Inflammatory macrophage treated with lipopolysaccharide for 1 hour (primary cell): ENCODE results near the gene IL16.
A peak's percentile ranks its signal among the peaks of the same experiment; 100 is the strongest.

Experiments used
- DNase-seq, 2 donors: peaks; one replicate each; pipeline ENCODE4 v3.0.0-alpha.2; 2020 to 2022

Gene IL16

DNA sequence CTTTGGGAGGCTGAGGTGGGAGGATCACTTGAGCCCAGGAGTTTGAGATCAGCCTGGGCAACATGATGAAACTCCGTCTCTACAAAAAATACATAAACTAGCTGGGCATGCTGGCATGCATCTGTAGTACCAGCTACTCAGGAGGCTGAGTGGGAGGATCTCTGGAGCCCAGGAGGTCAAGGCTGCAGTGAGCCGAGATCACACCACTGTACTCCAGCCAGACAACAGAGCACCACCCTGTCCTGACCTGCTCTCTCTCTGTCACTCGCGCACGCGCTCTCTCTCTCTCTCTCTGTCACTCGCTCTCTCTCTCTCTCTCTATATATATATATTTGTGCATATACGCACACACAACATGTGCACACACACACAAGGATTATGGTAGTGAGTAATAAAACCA is 61.8 kb downstream of the IL16 start:
- no peak for DNase-seq

DNA sequence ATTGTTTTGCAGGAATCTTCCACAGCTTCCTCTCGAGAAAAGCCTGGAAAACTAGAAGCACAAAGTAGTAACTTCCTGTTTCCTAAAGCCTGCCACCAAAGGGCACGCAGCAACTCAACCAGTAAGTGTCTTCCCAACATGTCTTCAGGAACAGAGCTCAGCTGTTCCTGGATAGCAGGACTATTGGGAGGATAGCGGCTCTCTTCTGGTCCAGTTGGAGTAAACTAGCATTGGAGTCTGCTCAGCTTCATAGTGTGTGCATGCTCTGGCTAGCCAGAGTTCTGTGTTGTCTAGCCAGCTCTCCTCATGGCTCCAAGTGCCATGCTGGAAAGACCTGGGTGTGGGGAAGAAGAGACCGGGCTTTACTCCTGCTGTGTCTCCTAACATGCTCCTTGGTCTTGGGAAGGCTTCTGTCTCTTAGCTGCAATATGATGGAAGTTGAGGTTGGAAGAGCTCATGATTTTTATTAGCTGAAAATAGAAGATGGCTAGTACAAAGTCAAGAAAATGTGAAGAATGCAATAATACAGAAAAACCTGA is 63.1 kb downstream of the IL16 start:
- DNase-seq = no peak

DNA sequence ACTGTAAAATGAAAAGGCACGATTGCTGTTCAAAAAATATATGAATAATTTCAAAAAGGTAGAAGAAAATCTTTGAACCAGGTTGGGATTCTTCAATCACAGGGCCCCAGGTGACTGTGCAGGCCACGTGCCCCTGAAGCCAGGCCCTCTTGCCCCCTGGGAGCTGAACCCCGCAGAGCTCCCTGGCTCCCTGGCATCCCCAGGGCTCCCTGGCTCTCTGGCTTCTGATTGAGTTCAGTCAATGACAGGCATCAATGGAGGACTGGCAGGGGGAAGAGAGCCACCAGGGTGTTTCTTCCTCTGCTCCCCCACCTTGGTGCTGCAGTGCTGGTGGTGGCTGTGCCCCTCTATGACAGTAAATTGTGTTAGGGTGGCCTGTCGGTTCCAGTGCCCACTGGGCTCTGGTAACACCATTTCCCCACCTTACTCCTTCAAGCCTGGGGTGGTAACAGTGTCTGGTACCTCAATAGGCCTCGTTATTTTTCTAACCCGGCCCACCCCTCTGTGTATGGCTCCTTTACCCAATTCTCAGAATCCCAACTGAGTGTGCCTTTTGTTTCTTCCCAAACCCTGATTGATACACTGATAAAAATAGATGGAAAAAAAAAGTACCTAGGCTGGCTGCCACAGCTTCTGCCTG is 64.6 kb downstream of the IL16 start:
- no peak for DNase-seq

DNA sequence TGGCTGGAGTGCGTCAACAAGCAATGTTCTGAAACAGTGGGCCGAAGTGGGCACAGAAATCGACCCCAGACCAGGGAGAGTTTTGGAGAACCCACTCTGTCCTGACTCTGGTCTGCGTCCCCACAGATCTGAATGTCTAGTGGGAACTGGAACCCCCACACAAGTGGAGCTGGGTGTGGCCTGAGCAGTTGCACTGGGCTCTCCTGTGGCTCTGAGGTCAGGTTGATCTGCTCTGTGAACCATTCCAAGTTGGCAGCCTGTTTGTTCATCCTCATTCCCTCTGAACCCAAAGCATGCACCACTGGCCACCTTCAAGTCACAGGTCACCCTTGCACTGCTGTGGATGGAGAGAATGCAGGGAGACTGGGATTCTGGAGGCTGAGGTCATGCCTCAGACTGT is 66.8 kb downstream of the IL16 start:
- no peak for DNase-seq

DNA sequence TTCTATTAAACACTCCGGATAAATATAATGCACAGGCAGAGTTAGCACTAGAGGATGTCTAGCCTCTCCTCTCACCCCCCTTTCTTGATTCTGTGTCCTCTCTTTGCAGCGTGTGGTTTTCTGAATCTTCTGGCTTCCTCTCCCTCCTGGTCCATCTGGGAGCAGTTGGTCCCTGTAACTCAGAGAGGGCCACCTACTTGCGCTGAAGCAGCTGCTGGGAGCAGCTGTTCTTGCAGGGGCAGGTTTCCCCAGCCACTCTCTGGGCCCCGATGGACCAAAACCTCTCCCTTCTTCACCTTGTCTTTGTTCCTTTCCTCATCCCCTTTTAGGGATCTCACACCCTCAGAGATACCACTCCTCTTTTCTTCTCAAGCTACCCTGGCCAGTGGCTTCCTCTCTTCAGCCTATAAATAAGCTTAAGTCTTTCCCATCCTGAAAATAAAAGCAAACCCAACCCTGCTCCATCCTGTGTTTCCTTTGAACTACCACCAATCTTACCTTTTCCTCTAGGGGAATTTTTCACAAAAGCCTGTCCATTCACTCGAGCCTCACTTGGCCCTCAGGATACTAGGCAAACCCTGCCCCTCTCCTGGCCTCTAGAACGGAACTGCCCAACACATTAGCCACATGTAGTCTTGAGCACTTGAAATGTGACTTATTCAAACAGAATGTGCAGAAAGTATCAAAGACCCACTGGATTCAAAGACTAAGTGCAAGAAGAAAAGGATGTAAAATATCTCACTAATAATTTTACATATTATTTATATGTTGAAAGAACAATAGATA is 67.6 kb downstream of the IL16 start:
- DNase-seq = no peak

DNA sequence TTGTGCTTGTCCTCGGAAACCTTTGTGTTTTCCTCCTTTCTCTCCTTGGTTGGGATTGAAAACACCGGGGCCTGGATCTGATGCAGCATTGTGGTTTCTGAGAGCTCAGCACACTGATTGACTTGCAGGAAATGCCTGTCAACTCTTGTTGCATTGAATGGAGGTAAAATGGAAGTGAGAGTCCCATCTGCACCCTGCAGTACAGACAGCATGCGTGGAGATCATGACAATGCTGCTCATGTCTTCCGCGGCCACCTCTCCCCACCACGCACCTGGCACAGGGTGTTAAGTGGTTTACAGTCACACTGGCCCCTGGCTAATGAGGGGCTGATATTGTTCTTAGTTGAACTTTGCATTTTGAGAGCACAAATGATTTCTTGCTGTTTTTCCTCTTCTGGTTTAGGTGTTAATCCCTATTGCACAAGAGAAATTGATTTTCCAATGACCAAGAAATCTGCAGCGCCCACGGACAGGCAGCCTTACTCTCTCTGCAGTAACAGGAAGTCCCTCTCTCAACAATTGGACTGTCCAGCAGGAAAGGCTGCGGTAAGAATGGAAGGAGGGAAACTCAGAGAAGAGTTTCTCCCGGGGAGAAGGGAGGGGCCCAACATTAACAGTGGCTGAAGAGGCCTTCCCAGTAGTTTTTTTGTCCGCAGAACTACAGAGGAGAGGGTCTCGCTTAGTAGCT is 68.7 kb downstream of the IL16 start:
- DNase-seq = peak; percentile 25 to 31

DNA sequence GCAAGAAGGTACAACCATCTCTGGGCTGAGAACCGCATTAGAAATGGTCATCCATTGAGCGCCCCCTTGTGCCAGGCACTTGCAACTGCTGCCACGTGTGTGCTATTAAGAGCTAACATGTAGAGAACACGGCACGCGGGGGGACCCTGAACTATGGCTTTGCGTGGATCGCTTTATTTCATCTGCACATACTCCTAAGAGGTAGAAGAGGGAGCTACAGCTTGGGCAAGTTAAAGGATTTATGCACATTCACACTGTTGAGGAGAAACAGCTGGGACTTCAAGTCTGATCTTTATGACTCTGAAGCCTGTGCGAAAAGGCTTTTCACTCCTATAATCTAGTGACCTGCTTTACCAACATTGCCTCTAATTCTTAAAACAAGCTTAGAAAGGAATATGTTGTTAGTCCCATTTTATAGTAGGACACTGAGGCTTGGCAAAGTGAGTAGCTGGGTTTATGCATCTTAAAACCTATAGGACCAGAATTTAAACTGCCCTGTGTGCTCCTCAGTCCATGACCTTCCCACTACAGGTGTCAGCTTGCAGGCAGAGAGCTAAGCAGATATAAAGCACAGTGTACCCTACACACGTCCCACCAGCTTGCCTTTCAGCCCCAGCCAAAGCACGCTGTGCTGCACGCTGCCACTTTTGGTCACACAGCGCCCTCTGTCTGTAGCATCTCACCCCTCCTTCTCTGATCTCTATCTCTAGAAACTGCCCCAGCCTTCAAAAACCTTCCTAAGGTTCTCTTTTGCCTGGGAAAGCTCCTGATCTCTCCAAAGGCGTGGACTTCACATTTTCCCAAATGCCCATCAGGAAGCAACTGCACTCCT is 69.5 kb downstream of the IL16 start:
- DNase-seq = peak; percentile 64 to 93

DNA sequence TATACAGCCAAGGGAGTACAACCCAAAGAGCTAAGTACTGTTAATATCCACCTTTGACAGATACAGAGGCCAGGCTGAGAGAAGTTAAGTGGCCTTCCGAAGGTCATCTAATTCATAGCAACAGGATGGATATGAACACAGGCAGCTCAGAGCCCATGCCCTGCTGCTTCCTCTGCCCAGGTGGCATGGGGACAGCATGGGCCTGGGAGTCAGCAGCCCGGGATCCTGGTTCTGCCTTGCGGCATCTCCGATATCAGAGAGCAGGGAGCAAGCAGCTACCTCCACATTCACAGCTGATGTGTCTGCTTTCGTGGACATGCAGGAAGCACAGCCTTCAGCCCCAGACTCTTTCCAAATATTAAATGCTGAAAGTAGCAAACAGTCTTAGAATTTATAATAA is 71.7 kb downstream of the IL16 start:
- no peak for DNase-seq

DNA sequence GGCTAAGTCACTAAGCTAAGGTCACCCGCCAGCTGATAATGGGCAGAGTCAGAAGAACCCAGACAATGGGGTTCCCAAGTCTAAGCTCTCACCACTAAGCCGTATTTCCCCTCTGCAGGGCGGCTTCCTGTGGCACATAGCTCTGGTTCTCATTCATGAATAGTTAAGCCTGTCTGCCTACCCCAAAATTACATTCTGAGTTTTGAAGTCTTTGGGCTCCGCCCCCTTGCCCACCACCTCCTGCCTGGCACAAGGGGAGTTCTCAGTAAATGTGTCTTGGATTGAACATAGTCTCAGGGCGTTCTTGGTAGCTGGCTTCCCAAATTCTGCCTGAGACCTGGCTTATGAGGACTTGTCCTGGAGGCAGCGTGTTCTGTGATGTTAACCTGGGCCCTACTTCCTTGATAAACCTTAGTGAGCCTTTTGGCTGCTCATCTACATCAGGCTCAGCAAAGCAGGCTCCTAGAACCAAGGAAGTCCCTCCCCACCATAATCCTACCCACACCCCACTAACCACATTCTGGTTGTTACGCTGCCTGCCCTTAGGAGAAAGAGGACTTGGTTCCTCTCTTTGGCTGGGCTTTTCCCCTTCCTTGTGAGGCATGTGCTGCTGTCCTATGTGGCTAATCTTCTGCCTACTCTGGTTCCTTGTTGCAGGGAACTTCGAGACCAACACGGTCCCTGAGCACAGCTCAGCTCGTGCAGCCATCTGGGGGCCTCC is 72.4 kb downstream of the IL16 start:
- DNase-seq = peak; percentile 81 to 88

DNA sequence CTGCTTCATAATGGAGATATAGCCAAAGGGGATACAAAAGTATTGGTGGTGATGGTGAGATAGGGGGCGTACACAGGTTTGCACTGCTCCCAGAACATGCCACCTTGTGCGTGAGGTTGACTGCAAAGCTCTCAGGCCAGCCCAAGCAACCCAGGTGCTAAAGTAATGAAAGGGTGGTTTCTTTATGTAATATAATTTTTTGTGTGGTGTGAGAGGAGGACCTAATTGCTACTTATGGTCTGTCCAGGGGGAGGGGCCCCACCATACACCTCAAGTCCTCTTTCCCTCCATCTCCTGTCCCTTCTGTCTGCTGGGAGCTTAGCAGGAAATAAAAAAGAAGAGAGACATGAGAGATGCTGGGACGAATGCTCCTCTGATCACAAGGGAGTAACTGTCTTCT is 73.5 kb downstream of the IL16 start:
- no peak for DNase-seq

DNA sequence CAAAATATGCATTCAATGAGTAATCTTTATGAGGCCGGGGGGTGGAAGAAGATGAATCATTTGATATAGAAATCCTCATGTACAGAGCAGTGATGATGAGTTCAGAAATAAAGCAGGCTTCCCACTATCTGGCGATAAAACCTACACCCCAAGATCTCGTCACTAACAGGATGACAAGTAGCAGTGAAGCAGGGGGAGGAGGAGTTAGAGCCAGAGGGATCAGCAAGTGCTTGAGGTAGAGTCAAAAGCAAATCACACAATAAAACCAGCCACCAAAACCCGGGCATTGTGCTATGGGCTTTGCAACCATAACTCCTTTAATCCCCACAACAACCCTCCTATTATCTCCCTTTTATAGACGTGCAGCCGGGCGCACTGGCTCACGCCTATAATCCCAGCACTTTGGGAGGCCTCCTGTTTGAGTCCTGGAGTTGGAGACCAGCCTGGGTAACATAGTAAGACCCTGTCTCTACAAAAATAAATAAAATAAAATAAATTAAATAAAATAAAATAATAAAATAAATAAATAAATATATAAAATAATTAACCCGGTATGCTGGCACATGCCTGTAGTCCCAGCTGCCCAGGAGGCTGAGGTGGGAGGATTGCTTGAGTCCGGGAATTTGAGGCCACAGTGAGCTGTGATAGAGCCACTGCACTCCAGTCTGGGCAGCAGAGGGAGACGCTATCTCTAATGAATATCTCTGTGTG is 74.3 kb downstream of the IL16 start:
- DNase-seq = no peak

DNA sequence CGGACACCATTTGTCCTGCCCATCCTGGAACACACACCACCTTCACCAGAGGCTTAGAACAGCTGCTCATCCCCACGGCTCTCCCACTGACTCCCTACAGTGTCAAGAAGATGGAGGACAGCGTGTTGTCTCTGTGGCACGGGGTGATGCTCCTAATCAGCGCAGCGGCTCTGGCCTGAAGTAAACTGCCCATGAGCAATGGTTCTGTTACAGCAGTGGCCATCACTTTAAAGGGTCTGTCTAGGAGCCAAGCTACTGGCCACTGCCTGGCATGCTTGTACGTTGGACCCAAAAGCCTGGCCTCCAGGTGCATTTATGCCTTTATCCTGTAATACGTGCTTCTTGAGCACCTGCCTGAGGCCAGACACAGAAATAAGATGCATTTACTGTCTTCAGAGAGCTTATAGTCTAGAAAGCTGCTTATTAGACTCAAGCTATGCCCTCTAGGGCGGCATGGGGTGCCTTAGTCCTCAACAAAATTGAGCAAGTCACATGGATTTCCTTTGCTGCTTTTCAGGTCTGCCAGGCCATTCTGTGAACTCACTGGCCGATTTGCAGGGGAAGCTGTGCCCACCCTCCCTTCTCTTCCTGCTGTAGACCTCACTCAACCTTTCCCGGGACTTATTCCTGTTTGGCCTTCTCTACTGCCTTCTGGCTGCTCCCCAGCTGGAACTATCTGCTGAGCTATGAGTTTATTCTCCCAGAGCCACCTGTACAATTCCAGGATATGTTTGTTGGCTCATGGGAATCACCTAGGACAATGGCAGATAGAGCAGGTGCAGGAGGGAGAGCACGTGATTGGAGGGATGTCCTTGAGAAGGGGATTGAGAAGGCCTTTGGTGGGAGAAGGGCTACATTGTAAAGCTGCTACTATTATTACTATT is 75.3 kb downstream of the IL16 start:
- DNase-seq = no peak

DNA sequence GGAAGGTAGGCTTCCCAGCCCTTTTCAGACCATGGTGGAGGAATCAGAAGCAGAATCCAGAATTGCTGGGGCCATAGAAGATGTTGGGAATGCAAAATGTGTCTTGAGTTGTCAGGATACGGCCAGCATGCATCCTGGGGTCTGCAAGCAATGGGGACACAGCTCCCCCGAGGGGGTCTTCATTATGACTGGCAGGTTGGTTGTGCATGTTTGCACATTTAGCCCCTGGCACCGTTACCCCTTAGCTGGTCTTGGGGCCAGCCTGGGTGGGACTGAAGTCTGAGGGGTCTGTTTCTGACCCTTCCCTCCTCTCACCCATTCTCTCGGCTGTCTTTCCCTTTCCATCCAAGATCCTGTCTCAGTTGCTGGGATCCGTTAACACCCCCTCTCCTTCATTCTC is 76.5 kb downstream of the IL16 start:
- no peak for DNase-seq

DNA sequence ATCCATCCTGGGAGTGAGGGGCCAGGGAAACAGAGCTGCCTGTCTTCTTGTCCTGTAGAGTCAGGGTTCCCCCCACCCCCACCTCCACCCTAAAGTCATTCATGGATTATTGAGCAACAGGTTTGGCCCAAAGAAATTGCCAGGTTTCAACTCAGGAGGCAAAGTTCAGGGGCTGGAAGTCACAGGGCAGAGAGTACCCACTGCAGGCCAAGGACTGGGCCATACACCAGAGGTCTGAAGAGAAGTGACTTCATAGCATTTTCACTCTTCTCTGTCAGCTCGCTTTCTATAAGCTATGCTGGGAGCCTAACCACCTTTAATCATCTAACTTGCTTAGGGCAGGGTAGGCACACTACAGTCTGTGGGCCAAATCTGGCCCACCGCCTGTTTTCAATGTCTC is 77.2 kb downstream of the IL16 start:
- DNase-seq = no peak

DNA sequence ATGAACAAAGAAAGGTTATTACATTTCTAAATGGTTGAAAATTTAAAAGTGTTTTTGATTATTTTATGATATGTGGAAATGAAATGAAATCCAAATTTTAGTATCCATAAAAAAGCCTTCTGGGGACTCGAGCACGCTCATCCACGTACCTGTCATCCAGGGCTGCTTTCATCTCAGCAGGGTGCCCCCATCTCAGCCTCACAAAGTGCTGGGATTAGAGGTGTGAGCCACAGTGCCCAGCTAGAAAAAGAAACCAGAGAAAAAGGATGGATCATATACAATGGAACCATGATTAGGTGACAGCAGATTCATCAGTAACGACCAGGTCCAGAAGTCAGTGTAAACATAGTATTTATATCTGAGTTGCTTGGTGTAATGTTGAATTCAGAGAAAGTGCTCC is 77.6 kb downstream of the IL16 start:
- DNase-seq = no peak

DNA sequence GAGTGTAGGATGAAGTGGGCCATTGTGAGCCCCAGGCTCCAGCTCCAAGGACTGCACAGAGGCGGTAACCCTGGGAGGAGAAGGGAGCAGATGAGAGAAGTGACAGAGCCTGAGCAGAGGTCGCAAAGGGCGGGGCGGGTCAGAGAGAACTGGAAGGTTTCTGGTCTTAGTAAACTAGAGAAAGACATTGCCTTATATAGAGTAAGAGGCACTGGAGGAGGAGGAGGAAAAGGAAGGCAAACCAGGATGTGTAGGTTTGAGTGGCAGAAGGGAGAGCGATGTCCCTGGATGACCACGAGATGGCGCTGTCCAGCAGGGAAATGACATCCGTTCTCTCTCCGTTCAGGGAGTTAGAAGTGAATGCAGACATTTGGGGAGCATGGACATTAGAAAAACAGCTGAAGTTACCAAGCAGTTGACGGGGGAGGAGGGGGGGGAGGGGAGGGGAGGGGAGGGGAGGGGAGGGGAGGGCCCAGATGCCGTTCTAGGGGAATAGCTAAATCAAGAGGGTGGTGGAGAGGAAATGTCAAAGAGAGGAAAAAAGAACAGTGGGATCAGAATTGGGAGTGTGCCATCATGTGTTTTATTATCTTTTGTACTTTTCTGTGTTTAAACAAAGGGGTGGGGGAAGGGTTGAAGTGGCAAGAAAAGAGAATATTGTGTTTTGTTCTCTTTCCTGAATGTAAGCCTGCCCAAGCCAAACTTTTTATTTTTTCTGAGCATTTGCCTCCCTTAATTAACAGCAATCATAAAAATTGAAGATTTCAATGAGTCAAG is 78.4 kb downstream of the IL16 start:
- peak; percentile 85 to 95 for DNase-seq

DNA sequence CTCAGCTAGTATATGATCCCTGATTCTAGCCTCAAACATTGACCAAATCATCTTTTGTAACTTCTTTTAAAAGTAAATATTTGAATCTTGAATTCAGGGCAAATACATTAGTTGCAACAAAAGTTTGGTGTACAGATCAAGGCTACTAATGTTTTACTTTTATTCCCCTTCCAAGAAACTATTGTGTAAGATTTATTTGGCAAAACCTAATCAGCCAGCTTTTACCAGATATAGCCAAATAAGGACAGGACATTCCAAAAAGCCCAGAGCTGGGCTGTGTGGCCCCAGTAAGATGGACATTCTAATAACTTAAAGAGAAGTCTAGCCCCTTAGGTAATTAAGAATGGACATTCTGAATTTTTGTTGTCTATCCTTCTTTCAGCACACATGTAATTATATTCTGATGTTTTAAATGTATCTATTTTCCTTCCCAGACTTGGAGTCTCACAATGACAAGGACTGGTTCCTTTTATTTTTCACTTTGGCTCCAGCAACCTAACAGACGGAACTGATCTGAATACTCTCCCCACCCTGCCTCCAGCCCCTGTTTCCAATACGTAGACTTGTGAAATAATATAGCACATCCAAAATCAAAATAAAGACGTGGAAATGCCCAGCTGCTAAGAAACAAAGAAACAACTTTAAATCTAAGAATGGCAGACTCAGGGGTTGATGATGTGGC is 79.2 kb downstream of the IL16 start:
- no peak for DNase-seq

DNA sequence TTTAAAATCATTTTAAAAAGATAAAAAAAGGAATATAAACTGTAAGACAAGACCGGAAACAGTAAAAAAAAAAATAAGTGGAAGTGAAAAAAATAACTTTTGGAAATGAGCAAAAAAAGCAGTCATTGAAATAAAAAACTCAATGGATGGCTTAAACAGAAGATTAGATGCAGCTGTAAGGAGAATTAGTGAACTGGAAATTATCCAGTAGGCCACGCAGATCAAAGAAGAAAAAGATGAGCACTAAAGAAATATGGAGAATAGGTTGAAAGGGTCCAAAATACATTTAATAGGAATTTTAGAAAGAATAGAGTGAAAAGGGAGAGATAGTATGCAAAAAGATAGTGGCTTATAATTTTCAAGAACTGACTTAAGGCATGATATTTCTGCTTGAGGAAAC is 80.3 kb downstream of the IL16 start:
- no peak for DNase-seq

DNA sequence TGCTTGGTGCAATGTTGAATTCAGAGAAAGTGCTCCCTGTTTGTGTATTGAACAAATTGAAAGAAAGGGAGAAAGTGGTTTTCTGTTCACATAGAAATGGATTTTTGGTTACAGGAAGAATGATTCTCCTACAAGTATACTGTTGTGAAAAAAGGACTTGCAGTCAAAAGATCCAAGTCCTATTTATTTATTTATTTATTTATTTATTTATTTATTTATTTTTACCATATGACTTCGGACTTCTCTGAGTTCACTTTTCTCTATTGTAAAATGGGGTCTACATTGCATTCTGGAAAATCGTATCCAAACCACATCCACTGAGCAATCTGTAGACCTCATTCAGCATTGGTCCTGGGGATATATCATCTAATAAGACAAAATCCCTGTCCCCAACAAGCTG is 81.2 kb downstream of the IL16 start:
- DNase-seq = no peak
